Stimulated activated naive CD8-positive, alpha-beta T cell treated with anti-CD3 and anti-CD28 coated beads, Interleukin-15, amount 100 ng/mL, for 72 hours (primary cell): ENCODE measurements around the gene CKS2.
A peak's percentile ranks its signal among the peaks of the same experiment; 100 is the strongest.
"Not testable (repeated sequence)": the region's sequence is repeated elsewhere in the genome, so short reads cannot be mapped to it uniquely, and the experiment has no call there.

Experiments
- ATAC-seq: fragments of 150-1000 bp; cut with Tn5 transposase; 2 replicates; pipeline ENCODE4 v1.10.0; 2021; ENCODE audit warnings: mild to moderate bottlenecking, moderate library complexity
- DNase-seq, 2 donors: peaks; one replicate each; pipeline ENCODE4 v3.0.0; 2021 to 2022
- H3K27ac Mint-ChIP-seq, 2 donors: one replicate each; pipeline ENCODE4 v1.8.0; 2022; ENCODE audit warnings: mild to moderate bottlenecking in 2 of 2, mixed read lengths in 2 of 2, moderate library complexity in 2 of 2
- H3K27me3 Mint-ChIP-seq: one replicate; pipeline ENCODE4 v1.8.0; 2022; ENCODE audit warnings: mixed read lengths
- H3K4me1 Mint-ChIP-seq: one replicate; pipeline ENCODE4 v1.8.0; 2022; ENCODE audit warnings: mild to moderate bottlenecking, mixed read lengths
- H3K4me3 Mint-ChIP-seq, 2 donors: one replicate each; pipeline ENCODE4 v1.8.0; 2022; ENCODE audit warnings: mild to moderate bottlenecking in 2 of 2, mixed read lengths in 2 of 2, moderate library complexity in 1 of 2
- H3K9me3 Mint-ChIP-seq, 2 donors: one replicate each; pipeline ENCODE4 v1.8.0; 2022; ENCODE audit warnings: mixed read lengths in 2 of 2

The CKS2 gene

GRCh38 chr9:89323390-89323789 is 12.4 kb downstream of the CKS2 start:
- H3K4me1 Mint-ChIP-seq: peaks cover 57% of the 10 kb centered on the region
- DNase-seq (no peak), ATAC-seq (no peak)
- H3K9me3 Mint-ChIP-seq: no peaks in the 10 kb centered on the region
- peak overlapping the region; percentile 5 to 34 for H3K27ac Mint-ChIP-seq
- peak overlapping the region in 1 of 2 donors; percentile 34 for H3K4me3 Mint-ChIP-seq
- no peaks in the 10 kb centered on the region for H3K27me3 Mint-ChIP-seq

GRCh38 chr9:89325733-89326132 is 14.7 kb downstream of the CKS2 start:
- Mint-ChIP-seq H3K27ac (no peak overlapping the region), H3K4me3 (no peak overlapping the region), H3K9me3 (no peaks in the 10 kb centered on the region), H3K27me3 (no peaks in the 10 kb centered on the region), H3K4me1 (peaks cover 46% of the 10 kb centered on the region)
- no peak for ATAC-seq
- DNase-seq: no peak

GRCh38 chr9:89328064-89328463 is 17.1 kb downstream of the CKS2 start:
- H3K27me3 Mint-ChIP-seq: no peaks in the 10 kb centered on the region
- H3K4me1 Mint-ChIP-seq: peaks cover 25% of the 10 kb centered on the region
- no peaks in the 10 kb centered on the region for H3K9me3 Mint-ChIP-seq
- no peak overlapping the region for H3K4me3 Mint-ChIP-seq
- DNase-seq: no peak
- ATAC-seq: no peak
- H3K27ac Mint-ChIP-seq: no peak overlapping the region

- Mint-ChIP-seq H3K4me3 (no peak overlapping the region), H3K4me1 (peaks cover 11% of the 10 kb centered on the region), H3K9me3 (no peaks in the 10 kb centered on the region), H3K27ac (no peak overlapping the region), H3K27me3 (no peaks in the 10 kb centered on the region)
- ATAC-seq (no peak), DNase-seq (no peak)
Observed at GRCh38 chr9:89329917-89330316, 18.9 kb downstream of the CKS2 start.

GRCh38 chr9:89330513-89330912 is 19.5 kb downstream of the CKS2 start:
- no peaks in the 10 kb centered on the region for H3K9me3 Mint-ChIP-seq
- no peaks in the 10 kb centered on the region for H3K27me3 Mint-ChIP-seq
- H3K27ac Mint-ChIP-seq: no peak overlapping the region
- peaks cover 5% of the 10 kb centered on the region for H3K4me1 Mint-ChIP-seq
- DNase-seq (no peak), ATAC-seq (no peak)
- no peak overlapping the region for H3K4me3 Mint-ChIP-seq

- peak; percentile 46 for ATAC-seq
- Mint-ChIP-seq H3K27me3 (no peaks in the 10 kb centered on the region), H3K4me1 (peaks cover 41% of the 10 kb centered on the region), H3K9me3 (no peaks in the 10 kb centered on the region), H3K27ac (peak overlapping the region in 1 of 2 donors; percentile 41), H3K4me3 (peak overlapping the region in 1 of 2 donors; percentile 51)
- DNase-seq: no peak
Observed at GRCh38 chr9:89339807-89340206, 28.8 kb downstream of the CKS2 start.

- no peak for DNase-seq
- no peaks in the 10 kb centered on the region for H3K27me3 Mint-ChIP-seq
- H3K27ac Mint-ChIP-seq: no peak overlapping the region
- peaks cover 45% of the 10 kb centered on the region for H3K4me1 Mint-ChIP-seq
- H3K4me3 Mint-ChIP-seq: peak overlapping the region; percentile 5 to 45
- ATAC-seq: peak; percentile 98
- no peaks in the 10 kb centered on the region for H3K9me3 Mint-ChIP-seq
Observed at GRCh38 chr9:89340332-89340731, 29.3 kb downstream of the CKS2 start.

GRCh38 chr9:89342213-89342612 is 31.2 kb downstream of the CKS2 start:
- H3K4me1 Mint-ChIP-seq: peaks cover 52% of the 10 kb centered on the region
- no peaks in the 10 kb centered on the region for H3K9me3 Mint-ChIP-seq
- H3K27me3 Mint-ChIP-seq: no peaks in the 10 kb centered on the region
- H3K27ac Mint-ChIP-seq: no peak overlapping the region
- no peak overlapping the region for H3K4me3 Mint-ChIP-seq
- ATAC-seq: no peak
- DNase-seq: no peak

- Mint-ChIP-seq H3K4me3 (no peak overlapping the region), H3K27me3 (no peaks in the 10 kb centered on the region), H3K9me3 (no peaks in the 10 kb centered on the region), H3K4me1 (peaks cover 46% of the 10 kb centered on the region), H3K27ac (no peak overlapping the region)
- DNase-seq (no peak), ATAC-seq (no peak)
Observed at GRCh38 chr9:89342948-89343347, 32.0 kb downstream of the CKS2 start.

- not testable (repeated sequence) for H3K9me3 Mint-ChIP-seq, H3K27ac Mint-ChIP-seq, H3K27me3 Mint-ChIP-seq, DNase-seq, ATAC-seq, H3K4me3 Mint-ChIP-seq
- peaks cover 42% of the 10 kb centered on the region for H3K4me1 Mint-ChIP-seq
Observed at GRCh38 chr9:89343812-89344211, 32.8 kb downstream of the CKS2 start.

GRCh38 chr9:89345476-89345875 is 34.5 kb downstream of the CKS2 start:
- DNase-seq: no peak
- ATAC-seq: no peak
- Mint-ChIP-seq H3K27me3 (no peaks in the 10 kb centered on the region), H3K27ac (peak overlapping the region in 1 of 2 donors; percentile 11), H3K4me1 (peaks cover 27% of the 10 kb centered on the region), H3K4me3 (no peak overlapping the region), H3K9me3 (no peaks in the 10 kb centered on the region)

GRCh38 chr9:89346696-89347095 is 35.7 kb downstream of the CKS2 start:
- DNase-seq (no peak), ATAC-seq (no peak)
- no peak overlapping the region for H3K27ac Mint-ChIP-seq
- H3K9me3 Mint-ChIP-seq: no peaks in the 10 kb centered on the region
- H3K27me3 Mint-ChIP-seq: no peaks in the 10 kb centered on the region
- no peak overlapping the region for H3K4me3 Mint-ChIP-seq
- H3K4me1 Mint-ChIP-seq: peaks cover 30% of the 10 kb centered on the region

GRCh38 chr9:89347651-89348050 is 36.7 kb downstream of the CKS2 start:
- Mint-ChIP-seq H3K4me1 (peaks cover 39% of the 10 kb centered on the region), H3K4me3 (no peak overlapping the region), H3K9me3 (no peaks in the 10 kb centered on the region), H3K27ac (no peak overlapping the region), H3K27me3 (no peaks in the 10 kb centered on the region)
- DNase-seq (no peak), ATAC-seq (no peak)

GRCh38 chr9:89349607-89350006 is 38.6 kb downstream of the CKS2 start:
- Mint-ChIP-seq H3K27ac (peak overlapping the region in 1 of 2 donors; percentile 56), H3K4me3 (no peak overlapping the region), H3K4me1 (peaks cover 38% of the 10 kb centered on the region), H3K9me3 (no peaks in the 10 kb centered on the region), H3K27me3 (no peaks in the 10 kb centered on the region)
- DNase-seq: no peak
- ATAC-seq: no peak

- no peak for ATAC-seq
- Mint-ChIP-seq H3K27me3 (no peaks in the 10 kb centered on the region), H3K4me3 (no peak overlapping the region), H3K4me1 (peaks cover 27% of the 10 kb centered on the region), H3K9me3 (no peaks in the 10 kb centered on the region), H3K27ac (no peak overlapping the region)
- DNase-seq: no peak
Observed at GRCh38 chr9:89350988-89351557, 40.1 kb downstream of the CKS2 start.

GRCh38 chr9:89351584-89352300 is 40.7 kb downstream of the CKS2 start:
- ATAC-seq (no peak), DNase-seq (no peak)
- Mint-ChIP-seq H3K27me3 (no peaks in the 10 kb centered on the region), H3K9me3 (no peaks in the 10 kb centered on the region), H3K27ac (peak overlapping the region; percentile 4 to 88), H3K4me1 (peaks cover 32% of the 10 kb centered on the region), H3K4me3 (no peak overlapping the region)

- Mint-ChIP-seq H3K4me3 (peak overlapping the region in 1 of 2 donors; percentile 48), H3K9me3 (no peaks in the 10 kb centered on the region), H3K4me1 (peaks cover 39% of the 10 kb centered on the region), H3K27me3 (no peaks in the 10 kb centered on the region), H3K27ac (peak overlapping the region; percentile 4 to 88)
- ATAC-seq (no peak), DNase-seq (no peak)
Observed at GRCh38 chr9:89352451-89352850, 41.5 kb downstream of the CKS2 start.
